Fibroblast of mammary gland (primary cell): ENCODE measurements around the gene PDZD8.

ENCODE experiments used
- DNase-seq: peaks from one replicate; pipeline ENCODE4 v3.0.0-alpha.2; 2010; ENCODE audit warnings: low read depth
- H3K4me3 ChIP-seq: 2 replicates; pipeline ENCODE4 v1.5.1; 2011; ENCODE audit warnings: low read depth, mild to moderate bottlenecking, low read length, moderate library complexity; ENCODE audit not compliant: control insufficient read depth
- CTCF ChIP-seq: conservative IDR thresholded peaks from 2 replicates; pipeline ENCODE4 v1.5.1; 2011; ENCODE audit warnings: low read depth, low read length, inconsistent platforms; ENCODE audit not compliant: control insufficient read depth, insufficient read depth

Gene PDZD8

GRCh38 chr10:117351996-117352395 is 23.2 kb downstream of the PDZD8 start:
- H3K4me3 ChIP-seq, result no peak overlapping the region
- TF ChIP-seq CTCF, result no peak
- no peak for DNase-seq

- no peak overlapping the region for H3K4me3 ChIP-seq
- no peak for DNase-seq
- no peak for TF ChIP-seq CTCF
Measured at GRCh38 chr10:117351558-117351957, 23.7 kb downstream of the PDZD8 start.

GRCh38 chr10:117350909-117351308 is 24.3 kb downstream of the PDZD8 start:
- H3K4me3 ChIP-seq, result no peak overlapping the region
- no peak for DNase-seq
- TF ChIP-seq CTCF, result no peak

- TF ChIP-seq CTCF, result no peak
Measured at GRCh38 chr10:117348236-117348635, 27.0 kb downstream of the PDZD8 start.

GRCh38 chr10:117346574-117346973 is 28.7 kb downstream of the PDZD8 start:
- DNase-seq, result no peak
- TF ChIP-seq CTCF, result no peak
- H3K4me3 ChIP-seq, result no peak overlapping the region

More at GRCh38 chr10:117348236-117348635, 27.0 kb downstream of the PDZD8 start:
- no peak for DNase-seq
- no peak overlapping the region for H3K4me3 ChIP-seq

GRCh38 chr10:117345143-117345542 is 30.1 kb downstream of the PDZD8 start:
- no peak overlapping the region for H3K4me3 ChIP-seq
- no peak for TF ChIP-seq CTCF
- no peak for DNase-seq

- no peak overlapping the region for H3K4me3 ChIP-seq
- DNase-seq, result peak; percentile 70
Measured at GRCh38 chr10:117342641-117343040, 32.6 kb downstream of the PDZD8 start.

More at GRCh38 chr10:117342641-117343040, 32.6 kb downstream of the PDZD8 start:
- no peak for TF ChIP-seq CTCF
